Fibroblast of the aortic adventitia (primary cell): ENCODE data around the gene UNC79. TPM values are rescaled to one million over a fixed set of nuclear protein-coding genes. Genes with fewer than 3 reads are reported as not detected.

Experiments
- DNase-seq: peaks from one replicate; pipeline ENCODE4 v3.0.0-alpha.2; 2010; ENCODE audit warnings: low read depth
- H3K4me3 ChIP-seq: 2 replicates; pipeline ENCODE4 v1.5.1; 2011; ENCODE audit warnings: low read depth, mild to moderate bottlenecking, control low read depth, low read length, moderate library complexity
- total RNA-seq: library from RNA; depleted of rRNA; stranded (reverse); fragments of >200 nt; gene quantifications from 2 replicates; pipeline ENCODE4 v1.2.3, GENCODE V29; 2012; ENCODE audit warnings: low replicate concordance
- TF ChIP-seq, protein P1 (sequence below): IDR thresholded peaks from 2 replicates; pipeline ENCODE4 v1.5.1; 2011; ENCODE audit warnings: mild to moderate bottlenecking, low read length, control low read depth, inconsistent platforms; ENCODE audit not compliant: insufficient read depth

Gene UNC79
- total RNA-seq, 1 donor: 0.09 TPM

DNA sequence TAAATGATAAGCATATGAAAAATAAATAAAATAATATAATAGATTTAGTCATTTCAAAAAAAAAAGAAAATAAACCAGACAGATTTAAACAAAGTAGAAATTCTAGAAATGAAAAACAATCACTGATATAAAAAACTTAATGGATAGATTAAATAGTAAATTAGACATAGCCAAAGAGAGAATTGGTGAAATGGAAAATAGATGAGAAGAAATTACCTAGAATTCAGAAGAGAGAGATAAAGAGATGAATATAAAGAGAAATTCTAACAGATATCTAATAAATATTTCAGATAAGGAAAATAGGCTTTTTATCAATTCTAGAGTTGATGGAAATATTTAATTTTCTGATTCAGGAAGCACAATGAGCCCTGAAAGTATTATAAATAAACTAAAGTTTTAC lies 234.4 kb downstream of the UNC79 start:
- TF ChIP-seq, protein P1, sequence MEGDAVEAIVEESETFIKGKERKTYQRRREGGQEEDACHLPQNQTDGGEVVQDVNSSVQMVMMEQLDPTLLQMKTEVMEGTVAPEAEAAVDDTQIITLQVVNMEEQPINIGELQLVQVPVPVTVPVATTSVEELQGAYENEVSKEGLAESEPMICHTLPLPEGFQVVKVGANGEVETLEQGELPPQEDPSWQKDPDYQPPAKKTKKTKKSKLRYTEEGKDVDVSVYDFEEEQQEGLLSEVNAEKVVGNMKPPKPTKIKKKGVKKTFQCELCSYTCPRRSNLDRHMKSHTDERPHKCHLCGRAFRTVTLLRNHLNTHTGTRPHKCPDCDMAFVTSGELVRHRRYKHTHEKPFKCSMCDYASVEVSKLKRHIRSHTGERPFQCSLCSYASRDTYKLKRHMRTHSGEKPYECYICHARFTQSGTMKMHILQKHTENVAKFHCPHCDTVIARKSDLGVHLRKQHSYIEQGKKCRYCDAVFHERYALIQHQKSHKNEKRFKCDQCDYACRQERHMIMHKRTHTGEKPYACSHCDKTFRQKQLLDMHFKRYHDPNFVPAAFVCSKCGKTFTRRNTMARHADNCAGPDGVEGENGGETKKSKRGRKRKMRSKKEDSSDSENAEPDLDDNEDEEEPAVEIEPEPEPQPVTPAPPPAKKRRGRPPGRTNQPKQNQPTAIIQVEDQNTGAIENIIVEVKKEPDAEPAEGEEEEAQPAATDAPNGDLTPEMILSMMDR: no peak
- DNase-seq: no peak
- no peak overlapping the region for H3K4me3 ChIP-seq

DNA sequence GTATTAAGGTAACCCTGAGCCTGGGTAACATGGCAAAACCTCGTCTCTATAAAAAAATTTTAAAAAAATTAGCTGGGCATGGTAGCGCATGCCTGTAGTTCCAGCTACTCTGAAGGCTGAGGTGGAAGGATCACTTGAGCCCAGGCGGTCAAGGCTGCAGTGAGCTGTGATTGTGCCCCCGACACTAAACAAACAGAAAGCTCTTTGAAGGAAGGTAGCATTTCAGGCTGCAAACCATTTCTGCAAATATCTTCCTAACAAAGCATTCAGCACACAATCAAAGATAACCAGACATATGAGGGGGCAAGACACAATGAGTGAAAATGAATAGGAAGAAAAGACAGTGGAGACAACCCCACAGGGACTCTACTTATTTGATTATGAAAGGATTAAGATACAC lies 238.9 kb downstream of the UNC79 start:
- TF ChIP-seq, protein P1: no peak
- no peak overlapping the region for H3K4me3 ChIP-seq
- no peak for DNase-seq

DNA sequence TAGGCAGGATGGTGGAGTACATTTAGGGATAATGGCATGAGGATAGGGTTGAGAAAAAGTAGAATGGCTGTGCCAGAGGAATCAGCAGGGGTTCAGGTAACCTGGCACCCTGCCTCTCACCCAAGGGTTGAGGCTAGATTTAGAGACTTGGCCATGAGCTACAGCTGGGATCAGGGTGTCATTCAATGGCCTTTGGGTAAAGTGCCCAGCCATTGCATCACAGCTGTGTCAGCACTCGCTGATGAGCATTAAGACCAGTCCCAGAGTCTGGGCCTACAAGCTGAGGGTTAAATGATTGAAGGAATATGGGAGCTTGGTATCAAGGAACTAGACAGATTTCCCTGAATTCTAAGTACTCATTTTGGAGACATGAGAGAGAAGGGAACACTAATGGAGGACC lies 243.6 kb downstream of the UNC79 start:
- TF ChIP-seq, protein P1: no peak
- no peak overlapping the region for H3K4me3 ChIP-seq
- no peak for DNase-seq

DNA sequence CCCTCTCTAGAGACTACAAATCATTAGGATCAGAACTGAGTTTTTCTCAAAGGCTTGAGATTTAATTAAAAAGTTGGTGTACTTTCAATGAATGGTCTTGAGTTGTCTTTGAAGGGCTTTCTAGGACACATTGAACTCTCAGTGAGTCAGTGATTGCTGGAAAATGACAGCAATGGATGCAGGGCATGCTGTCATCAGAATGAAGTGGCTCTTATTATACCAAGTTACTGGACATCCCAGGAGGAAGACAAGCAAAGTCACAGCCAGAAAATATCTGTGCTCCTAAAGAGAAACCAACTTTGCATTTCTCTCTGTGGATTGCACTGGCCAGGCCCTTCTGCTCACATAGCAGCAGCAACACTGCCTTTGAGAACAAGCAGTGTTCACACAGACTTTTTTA lies 244.9 kb downstream of the UNC79 start:
- no peak for DNase-seq
- TF ChIP-seq, protein P1: no peak
- H3K4me3 ChIP-seq: no peak overlapping the region

DNA sequence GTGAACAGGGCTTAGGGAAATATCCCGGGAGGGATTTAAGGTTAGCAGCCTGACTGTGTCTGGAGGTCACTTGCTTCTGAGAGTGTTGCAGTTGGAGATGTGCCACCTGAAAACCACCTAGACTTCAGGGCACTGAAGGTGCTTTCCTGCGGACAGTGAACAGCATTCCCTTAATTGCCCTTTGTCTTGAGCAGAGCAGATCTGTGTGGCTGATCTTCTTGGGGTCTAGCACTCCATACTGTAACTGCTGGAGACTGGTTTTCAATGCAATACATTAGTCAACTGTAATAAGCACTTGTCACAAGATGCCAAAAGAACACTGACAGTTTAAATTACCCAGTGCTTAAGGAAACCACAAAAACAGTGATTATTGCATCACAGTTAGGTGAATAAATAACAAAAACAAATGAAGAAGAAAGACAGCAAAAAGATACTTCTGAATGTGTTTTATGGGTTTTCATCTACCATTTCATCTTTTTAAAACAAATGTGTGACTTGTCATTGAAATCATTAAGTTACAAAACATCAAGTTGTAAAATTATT lies 245.7 kb downstream of the UNC79 start:
- DNase-seq: no peak
- TF ChIP-seq, protein P1: no peak
- no peak overlapping the region for H3K4me3 ChIP-seq

DNA sequence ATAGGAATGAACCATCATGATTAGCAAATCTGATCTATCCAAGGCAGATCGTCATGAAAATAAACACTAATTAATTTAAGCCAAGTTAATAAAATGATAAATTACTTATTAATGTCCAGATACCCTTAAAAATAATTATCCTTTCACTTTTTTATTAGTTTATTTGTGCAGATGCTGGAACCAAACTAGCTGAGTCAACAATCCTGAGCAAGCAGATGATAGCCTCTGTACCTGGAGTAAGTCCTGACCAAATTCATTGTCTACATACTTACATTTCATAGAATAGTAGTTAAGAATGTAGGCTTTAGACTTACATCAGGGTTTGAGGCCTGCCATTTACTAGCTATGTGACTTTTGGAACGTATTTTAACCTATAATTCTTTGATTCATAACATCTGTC lies 251.7 kb downstream of the UNC79 start:
- TF ChIP-seq, protein P1: no peak
- no peak for DNase-seq
- H3K4me3 ChIP-seq: no peak overlapping the region

DNA sequence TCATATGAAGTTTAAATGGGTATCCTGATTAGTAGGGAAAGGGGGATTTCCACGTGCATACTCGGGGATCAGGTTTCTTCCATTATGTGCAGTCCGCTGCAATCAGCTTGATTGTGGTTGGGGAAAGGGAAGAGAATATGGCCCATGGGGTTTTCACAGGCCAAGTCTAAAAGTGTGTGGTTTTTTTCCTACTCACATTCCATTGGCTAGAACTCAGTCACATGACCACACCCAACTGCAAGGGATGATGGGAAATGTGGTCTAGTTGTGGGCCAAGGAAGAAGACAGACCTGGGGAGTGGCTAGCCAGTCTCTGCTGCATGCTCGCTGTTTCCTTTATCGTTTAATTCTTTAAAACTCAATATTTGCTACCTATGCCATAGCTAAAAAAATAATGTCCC lies 252.5 kb downstream of the UNC79 start:
- TF ChIP-seq, protein P1: no peak
- no peak for DNase-seq
- no peak overlapping the region for H3K4me3 ChIP-seq
